NCI-H1048 (cell line): ENCODE measurements around the gene DNAJB5.
"Not testable (repeated sequence)": the region's sequence is repeated elsewhere in the genome, so short reads cannot be mapped to it uniquely, and the experiment has no call there.

Experiments
- DNase-seq: peaks from one replicate; lab custom pipeline; 2025; lab: John Stamatoyannopoulos, UW

Gene DNAJB5

GRCh38 chr9:34989003-34989945 is at the start of gene DNAJB5:
DNAJB5 (plus strand) TSS chr9:34989745; CDS start chr9:34990631, 886 bp downstream.
- peak; percentile 98 for DNase-seq

- not testable (repeated sequence) for DNase-seq
Observed at GRCh38 chr9:34939989-34940388, 49.6 kb upstream of the DNAJB5 start.

- DNase-seq: no peak
Observed at GRCh38 chr9:34948451-34948850, 41.1 kb upstream of the DNAJB5 start.

GRCh38 chr9:34954225-34954624 is 35.3 kb upstream of the DNAJB5 start:
- DNase-seq: no peak

GRCh38 chr9:34956066-34956465 is 33.5 kb upstream of the DNAJB5 start:
- not testable (repeated sequence) for DNase-seq

- no peak for DNase-seq
Observed at GRCh38 chr9:34956648-34957047, 32.9 kb upstream of the DNAJB5 start.

GRCh38 chr9:34957492-34958410 is 31.8 kb upstream of the DNAJB5 start, which contains the start of gene PHF24:
PHF24 (plus strand) TSS chr9:34958285; CDS start chr9:34971299, 13,014 bp downstream.
- no peak for DNase-seq

GRCh38 chr9:34958411-34958982 is 31.0 kb upstream of the DNAJB5 start:
- no peak for DNase-seq

GRCh38 chr9:34959461-34959860 is 30.1 kb upstream of the DNAJB5 start:
- no peak for DNase-seq

- DNase-seq: no peak
Observed at GRCh38 chr9:34961574-34962490, 27.7 kb upstream of the DNAJB5 start.

GRCh38 chr9:34962546-34962945 is 27.0 kb upstream of the DNAJB5 start:
- DNase-seq: no peak

GRCh38 chr9:34963552-34963951 is 26.0 kb upstream of the DNAJB5 start:
- no peak for DNase-seq

GRCh38 chr9:34964458-34964857 is 25.1 kb upstream of the DNAJB5 start:
- no peak for DNase-seq

- no peak for DNase-seq
Observed at GRCh38 chr9:34971146-34971811, 18.3 kb upstream of the DNAJB5 start.

- no peak for DNase-seq
Observed at GRCh38 chr9:34974664-34975063, 14.9 kb upstream of the DNAJB5 start.

- DNase-seq: no peak
Observed at GRCh38 chr9:34976441-34976840, 13.1 kb upstream of the DNAJB5 start.

- DNase-seq: no peak
Observed at GRCh38 chr9:34976992-34977391, 12.6 kb upstream of the DNAJB5 start.

- no peak for DNase-seq
Observed at GRCh38 chr9:34980181-34980761, 9.3 kb upstream of the DNAJB5 start.

GRCh38 chr9:34982361-34982760 is 7.2 kb upstream of the DNAJB5 start:
- DNase-seq: no peak

- DNase-seq: no peak
Observed at GRCh38 chr9:34983209-34983608, 6.3 kb upstream of the DNAJB5 start.
